ENCODE results near the gene CELA3A.
"Not testable (repeated sequence)": the region's sequence is repeated elsewhere in the genome, so short reads cannot be mapped to it uniquely, and the experiment has no call there.

CELA3A gene

DNA sequence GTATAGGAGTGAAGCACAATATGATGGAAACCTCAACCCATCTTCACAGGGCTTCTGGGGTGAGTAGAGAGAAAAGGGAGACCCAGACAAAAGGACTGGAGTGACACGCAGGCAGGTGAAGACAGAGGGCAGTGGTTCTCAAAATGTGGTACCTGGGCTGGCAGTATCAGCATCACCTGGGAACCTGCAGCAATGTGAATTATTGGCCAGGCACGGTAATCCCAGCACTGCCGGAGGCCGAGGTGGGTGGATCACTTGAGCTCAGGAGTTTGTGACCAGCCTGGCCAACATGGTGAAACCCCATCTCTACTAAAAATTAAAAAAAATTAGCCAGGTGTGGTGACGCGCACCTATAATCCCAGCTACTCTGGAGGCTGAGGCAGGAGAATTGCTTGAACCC lies 19.3 kb upstream of the CELA3A start:
- not testable (repeated sequence) for DNase-seq

GRCh38 chr1:21983539-21983938 lies 17.9 kb upstream of the CELA3A start:
- DNase-seq, result not testable (repeated sequence)

DNA sequence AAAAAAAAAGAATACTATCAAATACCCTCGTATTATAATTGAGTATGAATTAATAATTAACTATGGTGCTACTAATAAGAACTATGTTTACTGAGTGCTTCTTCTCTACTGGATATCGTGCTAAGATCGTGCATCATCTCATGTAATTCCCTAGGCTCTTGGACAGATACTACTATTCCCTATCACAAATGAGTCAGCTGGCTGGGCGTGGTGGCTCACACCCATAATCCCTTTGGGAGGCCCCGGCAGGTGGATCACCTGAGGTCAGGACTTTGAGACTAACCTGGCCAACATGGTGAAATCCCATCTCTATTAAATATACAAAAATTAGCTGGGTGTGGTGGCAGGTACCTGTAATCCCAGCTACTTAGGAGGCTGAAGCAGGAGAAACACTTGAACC lies 15.6 kb upstream of the CELA3A start:
- DNase-seq, result not testable (repeated sequence)

GRCh38 chr1:21986386-21986785 lies 15.1 kb upstream of the CELA3A start:
- DNase-seq, result not testable (repeated sequence)

GRCh38 chr1:21989672-21990393 lies 11.6 kb upstream of the CELA3A start:
- not testable (repeated sequence) for DNase-seq

DNA sequence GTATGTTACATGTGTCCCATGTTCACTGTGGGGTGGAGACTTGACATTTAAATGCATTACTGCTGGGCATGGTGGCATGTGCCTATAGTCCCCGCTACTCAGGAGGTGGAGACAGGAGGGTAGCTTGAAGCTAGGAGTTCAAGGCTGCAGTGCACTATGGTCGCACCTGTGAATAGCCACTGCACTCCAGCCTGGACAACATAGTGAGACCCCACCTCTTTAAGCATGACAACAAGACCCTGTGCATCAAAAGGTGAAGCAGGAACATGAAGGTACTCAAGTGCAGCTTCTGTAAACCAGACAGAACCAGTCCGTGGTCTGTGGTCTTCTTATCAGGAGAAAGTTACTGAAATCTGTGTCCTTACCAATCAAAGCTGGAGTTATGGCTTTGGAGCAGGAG lies 9.3 kb upstream of the CELA3A start:
- DNase-seq, result not testable (repeated sequence)

GRCh38 chr1:21994716-21995115 lies 6.7 kb upstream of the CELA3A start:
- not testable (repeated sequence) for DNase-seq

DNA sequence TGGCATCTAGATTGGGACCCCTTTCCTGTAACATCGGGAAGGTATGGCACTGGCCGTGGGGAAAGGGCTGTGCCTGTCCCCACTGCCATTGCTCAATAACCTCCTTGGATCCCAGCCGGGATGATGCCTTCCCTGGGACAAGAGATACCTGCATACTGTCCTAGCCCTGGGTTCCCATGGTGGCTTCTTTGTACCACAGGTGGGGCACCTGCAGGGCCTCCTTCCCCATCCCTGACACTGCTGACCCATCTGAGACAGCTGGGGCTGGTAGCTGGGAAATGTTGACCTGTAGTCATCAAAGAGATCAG lies 4.8 kb upstream of the CELA3A start:
- DNase-seq, result not testable (repeated sequence)

GRCh38 chr1:21997891-21998623 lies 3.4 kb upstream of the CELA3A start:
- DNase-seq, result not testable (repeated sequence)

DNA sequence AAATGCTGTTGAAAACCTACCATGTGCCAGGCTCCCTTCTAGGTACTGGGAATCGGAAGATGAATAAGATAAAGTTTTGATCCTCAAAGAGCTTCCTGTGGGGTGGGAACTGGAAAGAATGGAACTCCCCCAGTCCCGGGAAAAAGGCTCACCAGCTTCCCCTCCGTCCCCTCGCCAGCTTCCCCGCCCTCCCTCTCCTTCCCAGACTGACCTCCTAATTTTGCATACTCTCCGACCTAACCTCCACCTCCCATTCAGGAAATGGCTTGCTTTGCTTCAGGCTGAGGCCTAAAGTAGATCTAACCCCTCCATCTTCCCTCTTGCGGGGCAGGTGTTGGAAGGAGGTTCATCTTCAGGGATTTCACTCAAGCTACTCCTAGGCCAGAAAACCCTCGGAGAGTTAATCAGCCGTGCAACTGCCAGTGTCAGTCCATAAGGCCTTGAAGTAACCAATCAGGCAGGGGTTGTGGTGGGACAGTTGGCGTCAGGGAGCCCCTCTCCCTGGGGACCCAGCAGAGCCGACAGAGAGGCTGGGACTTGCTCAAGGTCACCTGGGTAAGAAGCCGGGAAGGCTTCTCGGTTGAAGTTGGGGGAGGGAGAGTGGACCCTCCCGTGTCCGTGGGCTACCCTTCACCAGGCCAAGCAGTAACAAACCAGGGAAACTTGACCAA lies 2.7 kb upstream of the CELA3A start:
- DNase-seq, result not testable (repeated sequence)

- not testable (repeated sequence) for DNase-seq
These were observed 1.8 kb upstream of the CELA3A start for GRCh38 chr1:21999645-22000044.

DNA sequence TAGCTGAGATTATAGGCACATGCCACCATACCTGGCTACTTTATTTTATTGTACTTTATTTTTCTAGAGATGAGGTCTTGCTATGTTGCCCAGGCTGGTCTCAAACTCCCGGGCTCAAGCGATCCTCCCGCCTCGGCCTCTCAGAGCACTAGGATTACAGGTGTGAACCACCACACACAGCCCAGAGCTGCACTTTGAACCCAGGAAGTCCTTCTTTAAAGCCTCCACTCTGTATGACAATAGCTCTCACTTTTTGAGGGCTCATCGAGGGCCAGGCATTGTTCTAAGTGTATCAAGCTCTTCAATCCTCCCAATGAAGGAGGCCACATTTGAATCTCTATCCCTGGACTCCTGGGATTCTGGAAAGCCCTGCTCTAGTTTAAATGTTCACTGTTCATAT lies 1.0 kb downstream of the CELA3A start:
- DNase-seq, result not testable (repeated sequence)

DNA sequence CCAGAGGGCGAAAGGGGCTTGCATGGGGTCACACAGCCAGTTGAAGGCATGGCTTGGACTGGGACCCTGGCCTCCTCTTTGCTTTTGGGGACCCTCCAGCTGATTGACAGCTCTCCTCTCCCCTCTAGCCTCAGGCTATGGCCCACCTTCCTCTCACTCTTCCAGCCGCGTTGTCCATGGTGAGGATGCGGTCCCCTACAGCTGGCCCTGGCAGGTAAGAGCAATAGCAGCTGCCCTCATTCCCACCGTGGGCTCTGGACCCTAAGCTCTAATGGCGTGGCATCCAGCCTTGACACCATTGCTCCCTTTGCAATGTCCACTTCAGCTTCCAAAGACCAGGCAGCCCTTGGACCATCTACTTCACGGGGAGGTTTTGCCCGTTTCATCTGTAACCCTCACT lies 1.4 kb downstream of the CELA3A start:
- DNase-seq, result not testable (repeated sequence)

DNA sequence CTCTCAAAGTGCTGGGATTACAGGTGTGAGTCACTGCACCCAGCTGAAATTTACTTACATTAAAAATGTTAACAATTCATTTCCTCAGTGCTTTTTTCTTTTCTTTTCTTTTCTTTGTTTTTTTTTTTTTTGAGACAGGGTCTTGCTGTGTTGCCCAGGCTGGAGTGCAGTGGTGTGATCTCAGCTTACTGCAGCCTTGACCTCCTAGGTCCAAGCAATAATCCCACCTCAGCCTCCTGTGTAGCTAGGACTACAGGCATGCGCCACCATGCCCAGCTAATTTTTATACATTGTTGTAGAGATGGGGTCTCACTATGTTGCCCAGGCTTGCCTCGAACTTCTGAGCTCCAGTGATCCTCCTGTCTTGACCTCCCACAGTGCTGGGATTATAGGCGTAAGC lies 2.5 kb downstream of the CELA3A start:
- not testable (repeated sequence) for DNase-seq

DNA sequence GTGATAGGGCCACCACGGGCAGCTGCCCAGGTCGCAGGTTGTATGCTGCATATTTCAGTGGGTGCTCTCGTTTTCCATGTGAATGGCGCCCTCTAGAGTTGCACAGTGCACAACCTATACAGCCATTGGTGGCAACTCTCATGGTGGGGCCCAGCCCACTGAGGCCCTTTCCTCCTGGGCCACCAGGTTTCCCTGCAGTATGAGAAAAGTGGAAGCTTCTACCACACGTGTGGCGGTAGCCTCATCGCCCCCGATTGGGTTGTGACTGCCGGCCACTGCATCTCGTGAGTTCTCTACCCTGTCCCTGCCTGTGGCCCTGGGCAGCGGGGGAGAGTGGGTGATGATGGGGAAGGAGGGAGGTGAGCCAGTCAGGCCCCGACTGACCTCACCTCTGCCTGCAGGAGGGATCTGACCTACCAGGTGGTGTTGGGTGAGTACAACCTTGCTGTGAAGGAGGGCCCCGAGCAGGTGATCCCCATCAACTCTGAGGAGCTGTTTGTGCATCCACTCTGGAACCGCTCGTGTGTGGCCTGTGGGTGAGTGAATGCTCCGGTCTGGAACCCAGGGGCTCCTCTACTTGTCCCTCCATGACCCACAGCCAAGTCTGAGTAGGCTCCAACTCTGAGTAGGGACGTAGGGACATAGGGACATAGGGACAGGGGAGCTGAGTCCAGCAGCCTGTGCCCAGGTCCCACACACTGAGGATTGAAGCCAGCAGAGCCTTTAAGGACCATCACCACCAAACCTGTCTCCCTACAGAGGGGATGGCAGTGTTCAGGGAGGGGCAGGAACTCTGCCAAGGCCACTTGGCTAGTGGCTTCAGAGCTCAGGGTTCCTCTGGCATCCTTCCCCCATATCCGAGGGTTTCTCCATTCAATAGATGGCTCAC lies 4.0 kb downstream of the CELA3A start:
- DNase-seq, result not testable (repeated sequence)

- not testable (repeated sequence) for DNase-seq
These were observed 5.3 kb downstream of the CELA3A start for GRCh38 chr1:22006736-22007135.

- DNase-seq, result not testable (repeated sequence)
These were observed 5.8 kb downstream of the CELA3A start for GRCh38 chr1:22007262-22007661.

DNA sequence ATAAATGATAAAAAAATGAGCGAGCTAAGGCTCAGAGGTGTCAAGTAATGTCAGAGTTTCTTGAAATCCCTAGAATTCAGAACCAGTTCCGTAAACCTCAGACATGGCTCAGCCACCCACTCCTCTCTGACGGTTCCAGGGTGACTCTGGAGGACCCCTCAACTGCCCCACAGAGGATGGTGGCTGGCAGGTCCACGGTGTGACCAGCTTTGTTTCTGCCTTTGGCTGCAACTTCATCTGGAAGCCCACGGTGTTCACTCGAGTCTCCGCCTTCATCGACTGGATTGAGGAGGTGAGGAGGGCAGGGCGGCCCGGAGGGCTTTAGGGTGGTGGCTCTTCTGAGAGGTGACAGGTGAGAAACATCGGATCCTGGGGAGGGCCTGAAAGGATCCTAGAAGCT lies 8.1 kb downstream of the CELA3A start:
- DNase-seq, result not testable (repeated sequence)

- DNase-seq, result not testable (repeated sequence)
These were observed 11.3 kb downstream of the CELA3A start for GRCh38 chr1:22012752-22013151.

DNA sequence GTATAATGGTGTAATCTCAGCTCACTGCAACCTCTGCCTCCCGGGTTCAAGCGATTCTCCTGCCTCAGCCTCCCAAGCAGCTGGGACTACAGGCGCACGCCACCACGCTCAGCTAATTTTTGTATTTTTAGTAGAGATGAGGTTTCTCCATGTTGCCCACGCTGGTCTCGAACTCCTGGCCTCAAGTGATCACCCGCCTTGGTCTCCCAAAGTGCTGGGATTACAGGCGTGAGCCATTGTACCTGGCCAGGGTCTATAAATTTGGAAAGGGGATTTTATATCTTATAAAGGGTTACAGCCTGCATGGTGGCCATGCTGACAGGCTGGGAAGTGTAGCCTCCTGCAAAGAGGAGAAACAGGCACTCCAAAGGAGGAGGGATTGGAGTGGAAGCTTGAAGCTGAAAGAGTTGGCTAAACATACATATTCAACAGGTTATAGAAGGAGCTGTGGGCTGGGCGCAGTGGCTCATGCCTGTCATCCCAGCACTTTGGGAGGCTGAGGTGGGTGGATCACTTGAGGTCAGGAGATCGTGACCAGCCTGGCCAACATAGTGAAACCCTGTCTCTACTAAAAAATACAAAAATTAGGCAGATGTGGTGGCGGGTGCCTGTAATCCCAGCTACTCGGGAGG lies 13.2 kb downstream of the CELA3A start:
- not testable (repeated sequence) for DNase-seq

DNA sequence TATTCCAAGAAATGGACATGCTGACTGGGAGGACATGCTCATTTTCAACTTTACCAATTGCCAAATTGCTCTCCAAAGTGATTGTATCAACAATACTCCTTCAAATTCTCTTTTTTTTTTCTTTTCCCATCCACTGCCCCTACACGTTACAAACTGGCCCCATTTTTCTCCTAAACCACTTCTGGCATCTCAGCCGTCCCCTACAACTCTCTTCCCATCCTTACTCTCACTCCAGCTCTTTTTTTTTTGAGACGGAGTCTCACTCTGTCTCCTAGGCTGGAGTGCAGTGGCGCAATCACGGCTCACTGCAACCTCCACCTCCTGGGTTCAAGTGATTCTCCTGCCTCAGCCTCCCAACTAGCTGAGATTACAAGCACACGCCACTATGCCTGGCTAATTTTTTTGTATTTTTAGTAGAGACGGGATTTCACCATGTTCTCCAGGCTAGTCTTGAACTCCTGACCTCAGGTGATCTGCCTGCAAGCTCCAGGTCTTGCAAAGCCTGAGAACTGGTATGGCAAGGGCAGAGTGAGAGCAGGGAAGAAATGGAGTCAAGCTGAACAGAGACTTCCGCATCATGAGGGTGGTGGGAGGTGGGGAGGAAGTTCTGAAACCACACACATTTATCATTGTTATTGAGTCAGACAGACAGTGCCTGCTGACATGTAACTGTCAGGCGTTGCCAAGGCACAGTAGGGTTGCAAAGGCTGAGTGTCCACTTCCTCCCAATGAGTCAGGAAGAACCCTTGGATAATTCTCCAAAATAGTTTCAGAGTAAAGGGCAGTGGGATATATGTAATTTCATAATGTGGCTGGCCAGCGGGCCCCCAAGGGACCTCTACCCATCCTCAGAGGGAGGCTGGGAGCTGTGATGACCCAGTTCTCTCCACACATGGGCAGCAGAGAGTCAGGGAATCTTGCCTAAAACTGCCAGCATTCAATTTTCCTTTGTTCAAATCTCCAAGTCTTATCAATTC lies 17.4 kb downstream of the CELA3A start:
- no peak for DNase-seq

All from NCI-H1417 treated with DMSO at 0.1 percent for 48 hours (cell line).